IPS-NIHi7 (cell line): ENCODE data around the gene RYR3.

Source experiments
- DNase-seq: peaks from one replicate; pipeline ENCODE4 v3.0.0; 2012; ENCODE audit warnings: mixed read lengths; ENCODE audit errors: extremely low spot score

Gene RYR3

DNA sequence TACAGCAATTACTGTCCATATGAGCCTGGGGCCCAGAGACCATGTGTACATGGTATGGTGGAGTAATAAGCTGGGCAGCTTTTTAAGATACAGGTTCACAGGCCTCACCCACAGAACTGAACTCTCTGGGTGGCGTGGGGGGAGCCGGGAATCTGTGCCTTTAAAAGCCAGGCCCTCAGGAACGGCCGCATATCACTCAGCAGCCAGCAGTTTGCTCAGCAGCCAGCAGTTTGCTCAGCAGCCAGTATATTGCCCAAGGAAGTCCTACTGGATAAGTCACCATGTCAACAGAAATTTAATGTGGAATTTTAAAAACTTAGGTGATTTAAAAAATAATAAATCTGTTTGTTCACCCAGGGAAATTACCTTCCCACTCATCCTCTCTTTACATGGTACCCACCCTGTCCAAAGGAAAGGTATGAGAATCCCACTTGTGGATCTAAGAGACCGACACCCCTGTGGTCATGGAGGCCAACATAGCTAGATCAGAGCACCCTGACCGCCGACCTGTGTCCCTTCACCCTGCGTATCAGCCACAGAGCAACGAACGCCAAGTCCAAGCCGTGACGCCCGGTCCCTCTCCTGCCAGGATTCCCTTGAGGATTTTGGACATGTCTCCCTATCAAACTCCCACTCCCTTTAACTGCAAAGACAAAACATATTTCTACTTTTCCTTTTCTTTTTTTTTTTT is 561.8 kb downstream of the RYR3 start:
- DNase-seq: no peak

DNA sequence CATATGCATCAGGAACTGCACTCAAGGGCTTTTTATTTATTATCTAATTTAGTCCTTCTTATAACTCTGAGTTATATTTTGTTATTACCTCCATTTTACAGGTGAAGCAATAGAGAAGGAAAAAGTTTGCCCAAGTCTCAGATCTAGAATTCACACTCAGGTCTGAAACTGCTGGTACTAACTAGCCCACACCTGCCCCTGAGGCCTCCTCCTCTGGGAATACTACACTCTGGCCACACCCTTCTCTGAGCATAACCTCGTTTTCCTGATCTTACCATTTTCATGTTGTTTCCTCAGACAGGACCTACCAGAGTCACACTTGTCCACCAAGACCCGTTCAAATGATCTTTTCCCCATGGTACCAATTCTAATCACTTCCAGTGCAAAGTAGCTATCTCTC is 563.4 kb downstream of the RYR3 start:
- DNase-seq: no peak

DNA sequence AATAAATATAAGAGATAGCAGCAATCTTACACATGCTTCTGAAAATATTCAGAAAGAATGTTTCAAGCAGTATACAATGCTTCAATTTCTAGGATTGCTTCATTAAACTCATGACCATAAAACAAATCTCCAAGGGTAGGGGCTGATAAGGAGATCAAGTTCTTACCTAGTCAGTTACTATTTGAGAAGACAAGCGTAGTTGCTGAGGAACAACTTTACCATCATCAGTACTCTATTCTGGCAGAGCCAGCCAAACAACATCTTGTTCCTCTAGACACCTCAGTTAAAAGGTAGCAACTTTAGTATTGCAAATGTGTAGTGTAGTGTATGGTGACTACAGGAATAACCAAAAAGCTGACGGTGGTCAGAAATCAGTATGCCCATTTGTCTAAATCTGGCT is 572.2 kb downstream of the RYR3 start:
- no peak for DNase-seq

DNA sequence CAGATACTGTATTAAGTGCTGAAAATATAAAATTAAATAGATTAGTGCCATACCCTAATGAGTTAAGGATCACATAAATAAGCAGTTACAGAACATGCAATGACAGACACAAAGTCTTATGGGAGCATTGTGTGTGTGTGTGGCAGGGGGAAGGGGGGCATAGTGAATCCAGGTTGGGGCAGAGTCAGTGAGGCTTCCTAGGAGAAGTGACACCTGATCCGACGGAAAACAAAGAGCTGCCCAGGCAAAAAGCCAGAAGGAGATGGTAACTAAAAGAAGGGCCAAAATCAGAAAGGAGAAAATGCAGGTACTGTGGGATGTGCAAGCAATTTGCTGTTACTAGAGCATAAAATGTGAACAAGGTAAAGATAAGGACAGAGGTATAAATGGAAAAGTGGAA is 577.4 kb downstream of the RYR3 start:
- DNase-seq: no peak

DNA sequence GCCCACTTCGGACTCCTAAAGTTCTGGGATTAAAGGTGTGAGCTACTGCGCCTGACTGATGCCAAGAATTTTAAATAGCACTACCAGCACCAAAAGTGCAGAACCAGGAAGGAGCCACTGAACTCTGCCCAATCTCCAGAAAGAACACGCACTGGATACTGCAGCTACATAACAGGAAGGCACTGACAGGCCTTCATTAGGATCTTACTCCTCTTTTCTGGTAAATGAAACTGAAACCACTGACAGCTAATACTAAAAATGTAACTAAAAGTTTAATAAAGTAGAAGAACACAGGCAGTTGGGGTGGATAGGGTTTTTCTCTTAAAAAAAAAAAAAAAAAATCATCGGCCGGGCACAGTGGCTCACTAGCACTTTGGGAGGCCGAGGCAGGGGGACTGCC is 583.4 kb downstream of the RYR3 start:
- DNase-seq: no peak

DNA sequence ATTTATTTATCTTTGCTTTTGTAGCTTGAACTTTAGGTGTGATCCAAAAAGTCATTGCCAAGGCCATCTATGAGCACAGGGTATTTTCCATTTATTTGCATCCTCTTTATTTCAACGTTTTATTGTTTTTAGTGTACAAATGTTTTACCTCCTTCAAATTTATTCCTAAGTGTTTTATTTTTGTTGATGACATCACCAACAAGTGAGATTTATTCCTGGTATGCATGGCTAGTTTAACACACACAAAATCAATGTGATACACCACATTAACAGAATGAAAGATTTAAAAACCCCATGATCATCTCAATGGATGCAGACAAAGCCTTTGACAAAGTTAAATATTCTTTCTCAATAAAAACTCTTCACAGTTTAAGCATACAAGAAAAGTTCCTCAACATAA is 591.3 kb downstream of the RYR3 start:
- DNase-seq: no peak

DNA sequence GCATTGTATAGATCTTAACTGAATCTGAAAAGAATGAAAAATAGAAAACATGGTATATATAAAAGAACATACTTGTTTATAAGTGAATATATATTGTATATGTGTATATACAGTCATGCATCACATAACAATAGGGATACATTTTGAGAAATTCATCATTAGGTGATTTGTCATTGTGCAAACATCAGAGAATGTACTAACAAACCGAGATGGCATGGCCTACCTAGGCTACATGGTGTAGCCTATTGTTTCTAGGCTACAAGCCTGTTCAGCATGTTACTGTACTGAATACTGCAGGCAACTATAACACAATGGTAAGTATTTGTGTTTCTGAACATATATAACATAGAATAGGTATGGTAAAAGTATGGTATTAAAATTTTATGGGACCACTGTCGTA is 592.9 kb downstream of the RYR3 start:
- no peak for DNase-seq

DNA sequence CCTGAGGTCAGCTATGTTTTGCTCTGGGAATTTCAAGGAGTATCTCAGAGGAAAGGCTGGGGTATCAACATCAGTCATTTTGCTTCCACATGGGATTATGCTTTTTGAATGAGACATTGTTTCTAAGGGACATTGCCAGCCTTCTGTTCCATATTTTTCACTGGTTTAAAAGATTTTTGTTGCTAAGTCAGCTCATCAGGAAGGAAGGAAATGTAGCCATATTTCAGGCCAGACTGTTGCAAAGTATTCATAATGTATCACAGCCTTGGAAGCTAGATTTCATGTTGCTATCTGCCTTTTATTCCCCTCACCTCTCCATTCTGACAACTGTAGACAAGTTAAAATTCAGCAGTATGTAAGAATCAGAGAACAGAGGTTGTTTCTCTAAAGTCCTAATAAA is 596.6 kb downstream of the RYR3 start:
- no peak for DNase-seq

DNA sequence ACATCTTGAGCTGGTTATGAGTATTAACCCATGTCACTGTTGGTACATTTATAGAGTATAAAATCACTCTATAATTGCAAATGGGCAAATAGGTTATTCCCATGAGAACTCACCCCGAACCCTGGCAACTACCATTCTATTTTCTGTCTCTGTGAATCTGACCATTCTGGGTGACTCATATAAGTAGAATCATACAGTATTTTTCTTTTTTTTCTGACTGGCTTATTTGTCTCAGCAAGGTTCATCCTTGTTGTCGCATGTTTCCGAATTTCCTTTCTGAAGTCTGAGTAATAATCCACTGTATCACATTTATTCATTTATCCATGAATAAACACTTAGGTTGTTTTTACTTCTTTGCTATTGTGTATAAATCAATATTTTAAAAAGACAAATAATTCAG is 597.6 kb downstream of the RYR3 start:
- DNase-seq: no peak

DNA sequence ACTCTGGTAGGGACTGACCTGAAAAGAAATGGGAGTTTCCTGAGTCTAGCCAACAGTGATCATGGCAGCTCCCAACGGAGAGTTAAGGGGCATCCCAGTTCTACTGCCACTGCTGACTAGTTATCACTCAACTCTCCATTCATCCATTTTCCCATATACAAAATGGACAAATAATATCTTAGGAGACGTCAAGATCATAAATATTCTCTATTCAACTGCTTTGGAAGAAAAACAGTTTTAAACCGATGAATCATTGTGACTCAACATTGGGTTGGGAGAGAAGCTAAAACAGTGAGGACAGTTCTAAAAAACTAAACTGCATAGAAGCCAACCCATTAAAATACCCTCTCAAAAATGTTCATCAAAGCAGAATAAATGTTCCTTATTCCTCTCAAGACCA is 600.0 kb downstream of the RYR3 start:
- DNase-seq: no peak

DNA sequence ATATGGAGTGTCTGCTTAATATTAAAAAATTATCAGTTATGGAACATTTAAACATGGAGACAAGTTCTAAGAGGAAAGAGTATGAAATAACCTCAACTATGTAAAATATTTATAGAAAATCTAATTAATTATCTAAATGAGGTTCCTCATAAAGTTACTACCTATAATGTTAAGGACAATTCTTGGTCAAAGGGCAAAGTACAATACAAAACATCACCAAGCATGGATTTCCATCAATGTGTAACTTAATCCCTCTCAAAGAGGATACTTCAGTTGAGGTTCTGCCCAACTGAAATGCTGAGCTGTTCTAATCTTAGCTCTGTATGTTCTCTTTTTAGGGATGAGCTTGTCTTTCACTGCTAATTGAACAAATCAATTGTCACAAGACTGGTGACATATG is 601.6 kb downstream of the RYR3 start:
- no peak for DNase-seq

DNA sequence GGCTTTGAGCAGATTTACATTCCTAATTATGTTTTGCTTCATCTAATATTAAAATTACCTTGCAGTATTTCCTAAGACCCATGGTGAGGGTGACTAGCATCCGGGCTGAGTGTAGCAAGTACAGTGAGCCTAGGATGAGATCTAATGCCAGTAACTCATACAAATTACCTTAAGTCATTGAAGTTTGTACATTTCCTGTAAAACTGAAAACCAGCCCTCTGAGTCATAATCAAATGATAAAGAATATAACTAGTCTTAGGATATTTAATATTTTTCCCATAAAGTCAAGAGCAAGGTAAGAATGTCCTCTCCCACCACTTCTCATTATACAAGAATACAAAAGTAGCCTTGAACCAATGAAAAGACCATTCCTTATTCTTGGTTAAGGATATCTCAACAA is 602.7 kb downstream of the RYR3 start:
- DNase-seq: no peak
